SU-DHL-6 (cell line): ENCODE data around the gene COL18A1.

Source experiments
- EZH2phosphoT487 ChIP-seq: fragments of 200-600 bp; sonication (generic), shearing (Covaris generic); conservative IDR thresholded peaks from 2 replicates; pipeline ENCODE4 v1.6.1; 2018; ENCODE audit warnings: mild to moderate bottlenecking, antibody characterized with exemption, low read length, moderate library complexity, mixed read lengths
- TF ChIP-seq, protein P1 (sequence below): fragments of 200-600 bp; sonication (generic); IDR thresholded peaks from one replicate; pipeline ENCODE4 v1.5.1; 2017; ENCODE audit warnings: antibody characterized with exemption, mild to moderate bottlenecking, low read length, moderate library complexity; ENCODE audit not compliant: insufficient read depth, poor library complexity, severe bottlenecking

DNA sequence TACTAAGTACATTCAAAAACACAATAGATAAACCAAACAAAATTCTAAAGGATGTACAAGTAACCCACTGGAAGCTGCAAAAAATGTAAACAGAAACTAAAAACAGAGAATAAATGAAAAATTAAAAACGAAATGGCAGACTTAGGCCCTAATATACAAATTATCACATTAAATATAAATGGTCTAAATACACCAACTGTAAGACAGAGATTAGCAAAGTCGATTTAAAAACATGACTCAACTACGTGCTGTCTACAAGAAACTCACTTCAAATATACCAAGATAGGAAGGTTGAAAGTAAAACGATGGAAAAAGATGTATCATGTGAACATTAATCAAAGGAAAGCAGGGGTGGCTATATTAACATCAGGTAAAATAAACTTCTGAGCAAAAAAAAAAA is 114.2 kb downstream of the COL18A1 start:
- TF ChIP-seq, protein P1, sequence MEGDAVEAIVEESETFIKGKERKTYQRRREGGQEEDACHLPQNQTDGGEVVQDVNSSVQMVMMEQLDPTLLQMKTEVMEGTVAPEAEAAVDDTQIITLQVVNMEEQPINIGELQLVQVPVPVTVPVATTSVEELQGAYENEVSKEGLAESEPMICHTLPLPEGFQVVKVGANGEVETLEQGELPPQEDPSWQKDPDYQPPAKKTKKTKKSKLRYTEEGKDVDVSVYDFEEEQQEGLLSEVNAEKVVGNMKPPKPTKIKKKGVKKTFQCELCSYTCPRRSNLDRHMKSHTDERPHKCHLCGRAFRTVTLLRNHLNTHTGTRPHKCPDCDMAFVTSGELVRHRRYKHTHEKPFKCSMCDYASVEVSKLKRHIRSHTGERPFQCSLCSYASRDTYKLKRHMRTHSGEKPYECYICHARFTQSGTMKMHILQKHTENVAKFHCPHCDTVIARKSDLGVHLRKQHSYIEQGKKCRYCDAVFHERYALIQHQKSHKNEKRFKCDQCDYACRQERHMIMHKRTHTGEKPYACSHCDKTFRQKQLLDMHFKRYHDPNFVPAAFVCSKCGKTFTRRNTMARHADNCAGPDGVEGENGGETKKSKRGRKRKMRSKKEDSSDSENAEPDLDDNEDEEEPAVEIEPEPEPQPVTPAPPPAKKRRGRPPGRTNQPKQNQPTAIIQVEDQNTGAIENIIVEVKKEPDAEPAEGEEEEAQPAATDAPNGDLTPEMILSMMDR, result no peak
- TF ChIP-seq EZH2phosphoT487, result no peak
